Measurements from ENCODE around the gene NECTIN2. TPM values are rescaled to one million over a fixed set of nuclear protein-coding genes. Genes with fewer than 3 reads are reported as not detected.

The NECTIN2 gene
- total RNA-seq, 1 donor from 2014 or later, result 54.2 TPM

- Histone ChIP-seq H2AFZ (replicated peaks) (no peak overlapping the region), H3K9me3 (ENCODE audit: low read depth) (no peaks in the 10 kb centered on the region), H3K4me1 (peaks cover 22% of the 10 kb centered on the region), H3K27ac (no peak overlapping the region), H3K36me3 (no peaks in the 10 kb centered on the region), H3K4me3 (no peak overlapping the region), H3K4me2 (no peak overlapping the region), H4K20me1 (ENCODE audit: low read depth) (no peaks in the 10 kb centered on the region), H3K9ac (no peak overlapping the region), H3K27me3 (peaks cover 6% of the 10 kb centered on the region), H3F3A (ENCODE audit: low read depth) (peaks cover 23% of the 10 kb centered on the region), H3K79me2 (ENCODE audit: low read depth) (no peaks in the 10 kb centered on the region)
- TF ChIP-seq CTCF (IDR thresholded peaks at IDR 0.05), result no peak
- TF ChIP-seq EZH2 (IDR thresholded peaks at IDR 0.05), result no peak
- TF ChIP-seq EZH2phosphoT487 (IDR thresholded peaks at IDR 0.05), result no peak
- Mint-ChIP-seq H3K4me1 (peaks cover 41% of the 10 kb centered on the region), H3K36me3 (peaks cover 2% of the 10 kb centered on the region), H3K9me3 (no peaks in the 10 kb centered on the region), H3K4me3 (no peak overlapping the region), H3K27ac (no peak overlapping the region), H3K27me3 (ENCODE audit: insufficient read depth, low read depth) (peaks cover 13% of the 10 kb centered on the region)
- DNase-seq (ENCODE audit: low spot score), result no peak
Measured at GRCh38 chr19:44812142-44812718, 33.9 kb upstream of the NECTIN2 start.

DNA sequence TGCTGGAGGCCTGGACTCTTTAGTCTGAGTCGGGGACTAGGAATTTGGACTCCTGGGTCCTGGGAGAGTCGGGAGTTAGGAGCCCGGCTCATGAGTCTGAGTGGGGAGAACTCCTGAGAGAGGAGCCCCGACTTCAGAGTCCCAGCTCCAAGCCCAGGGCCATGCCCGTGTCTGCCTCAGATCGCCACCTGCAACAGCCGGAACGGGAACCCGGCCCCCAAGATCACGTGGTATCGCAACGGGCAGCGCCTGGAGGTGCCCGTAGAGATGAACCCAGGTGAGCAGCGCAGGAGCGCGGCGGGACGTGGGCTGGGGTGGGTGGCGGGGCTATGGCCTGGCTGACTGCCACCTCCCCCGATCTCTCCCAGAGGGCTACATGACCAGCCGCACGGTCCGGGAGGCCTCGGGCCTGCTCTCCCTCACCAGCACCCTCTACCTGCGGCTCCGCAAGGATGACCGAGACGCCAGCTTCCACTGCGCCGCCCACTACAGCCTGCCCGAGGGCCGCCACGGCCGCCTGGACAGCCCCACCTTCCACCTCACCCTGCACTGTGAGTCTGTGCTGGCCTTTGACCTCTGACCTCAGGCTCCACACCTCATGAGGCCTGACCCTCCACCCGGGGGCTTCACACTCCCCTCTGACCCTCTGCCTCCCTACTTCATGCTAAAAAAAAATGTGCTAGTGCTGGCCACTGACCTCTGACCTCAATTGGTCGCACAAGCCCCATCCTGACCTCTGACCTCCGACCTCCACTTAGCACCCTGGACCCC lies 32.8 kb upstream of the NECTIN2 start:
- no peak for DNase-seq (ENCODE audit: low spot score)
- Histone ChIP-seq H3F3A (ENCODE audit: low read depth) (peaks cover 12% of the 10 kb centered on the region), H3K79me2 (ENCODE audit: low read depth) (no peaks in the 10 kb centered on the region), H4K20me1 (ENCODE audit: low read depth) (no peaks in the 10 kb centered on the region), H3K4me1 (peaks cover 20% of the 10 kb centered on the region), H3K4me2 (no peak overlapping the region), H3K36me3 (no peaks in the 10 kb centered on the region), H3K4me3 (no peak overlapping the region), H2AFZ (replicated peaks) (no peak overlapping the region), H3K9ac (no peak overlapping the region), H3K27ac (no peak overlapping the region), H3K27me3 (peaks cover 6% of the 10 kb centered on the region), H3K9me3 (ENCODE audit: low read depth) (no peaks in the 10 kb centered on the region)
- Mint-ChIP-seq H3K4me1 (peaks cover 35% of the 10 kb centered on the region), H3K4me3 (peak overlapping the region; percentile 14), H3K27me3 (ENCODE audit: insufficient read depth, low read depth) (peaks cover 13% of the 10 kb centered on the region), H3K36me3 (peaks cover 2% of the 10 kb centered on the region), H3K27ac (peak overlapping the region; percentile 14), H3K9me3 (no peaks in the 10 kb centered on the region)
- TF ChIP-seq EZH2 (IDR thresholded peaks at IDR 0.05), result no peak
- TF ChIP-seq CTCF (IDR thresholded peaks at IDR 0.05), result peak; percentile 10
- TF ChIP-seq EZH2phosphoT487 (IDR thresholded peaks at IDR 0.05), result no peak

DNA sequence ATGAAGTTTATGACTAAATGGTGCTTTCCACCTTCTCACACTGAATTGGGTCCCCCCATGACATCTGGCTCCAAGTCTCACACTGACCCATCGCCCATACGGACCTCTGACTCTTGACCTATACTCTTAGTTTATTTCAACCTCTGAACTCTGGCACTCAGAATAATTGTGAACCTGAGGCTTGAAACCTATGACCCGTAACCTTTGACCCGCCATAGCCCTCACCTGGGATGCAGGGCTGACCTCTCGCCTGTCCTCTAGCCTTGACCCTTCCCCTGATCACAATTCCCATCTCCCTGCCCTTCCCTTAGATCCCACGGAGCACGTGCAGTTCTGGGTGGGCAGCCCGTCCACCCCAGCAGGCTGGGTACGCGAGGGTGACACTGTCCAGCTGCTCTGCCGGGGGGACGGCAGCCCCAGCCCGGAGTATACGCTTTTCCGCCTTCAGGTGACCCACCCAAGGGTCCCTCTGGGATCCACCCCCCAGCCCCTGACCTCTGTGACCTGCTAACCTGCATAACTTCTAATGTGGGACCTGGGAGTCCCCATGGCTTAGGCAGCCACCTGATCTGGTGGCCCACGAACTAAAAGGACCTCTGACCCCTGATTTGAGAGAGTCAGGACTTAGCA lies 32.1 kb upstream of the NECTIN2 start:
- Mint-ChIP-seq H3K4me1 (peaks cover 32% of the 10 kb centered on the region), H3K27me3 (ENCODE audit: insufficient read depth, low read depth) (peaks cover 13% of the 10 kb centered on the region), H3K36me3 (peaks cover 2% of the 10 kb centered on the region), H3K27ac (peak overlapping the region; percentile 14), H3K4me3 (peak overlapping the region; percentile 14), H3K9me3 (no peaks in the 10 kb centered on the region)
- H3F3A ChIP-seq (ENCODE audit: low read depth), result peaks cover 7% of the 10 kb centered on the region
- H4K20me1 ChIP-seq (ENCODE audit: low read depth), result no peaks in the 10 kb centered on the region
- no peak overlapping the region for H3K27ac ChIP-seq
- DNase-seq (ENCODE audit: low spot score), result no peak
- peaks cover 6% of the 10 kb centered on the region for H3K27me3 ChIP-seq
- H3K4me2 ChIP-seq, result no peak overlapping the region
- no peaks in the 10 kb centered on the region for H3K36me3 ChIP-seq
- H3K4me1 ChIP-seq, result peaks cover 17% of the 10 kb centered on the region
- H3K79me2 ChIP-seq (ENCODE audit: low read depth), result no peaks in the 10 kb centered on the region
- no peaks in the 10 kb centered on the region for H3K9me3 ChIP-seq (ENCODE audit: low read depth)
- H3K9ac ChIP-seq, result no peak overlapping the region
- TF ChIP-seq EZH2phosphoT487 (IDR thresholded peaks at IDR 0.05) (no peak), CTCF (IDR thresholded peaks at IDR 0.05) (no peak), EZH2 (IDR thresholded peaks at IDR 0.05) (no peak)
- no peak overlapping the region for H2AFZ ChIP-seq (replicated peaks)
- H3K4me3 ChIP-seq, result no peak overlapping the region
